ENCODE results near the gene ITGB5.
A peak's percentile ranks its signal among the peaks of the same experiment; 100 is the strongest.

The ITGB5 gene

DNA sequence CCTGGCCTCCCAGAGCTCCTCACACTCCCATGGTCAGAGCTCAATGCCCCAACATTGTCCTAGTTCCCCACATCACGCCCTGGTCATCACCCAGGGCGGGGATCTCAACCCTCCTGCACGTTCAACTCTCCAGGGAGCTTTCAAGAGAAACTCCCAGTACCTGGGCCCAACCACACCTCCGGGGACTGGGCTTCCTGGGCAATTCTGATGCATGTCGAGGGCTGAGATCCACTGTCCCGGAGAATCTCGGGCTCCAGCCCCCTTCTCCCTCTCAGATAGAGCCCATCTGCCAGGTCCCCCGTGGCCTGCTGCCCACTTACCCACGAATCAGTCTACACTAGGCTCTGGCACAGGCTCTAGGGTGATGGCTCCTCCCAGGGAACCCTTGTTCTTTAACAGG lies 117.7 kb downstream of the ITGB5 start:
- TF ChIP-seq, protein P1, sequence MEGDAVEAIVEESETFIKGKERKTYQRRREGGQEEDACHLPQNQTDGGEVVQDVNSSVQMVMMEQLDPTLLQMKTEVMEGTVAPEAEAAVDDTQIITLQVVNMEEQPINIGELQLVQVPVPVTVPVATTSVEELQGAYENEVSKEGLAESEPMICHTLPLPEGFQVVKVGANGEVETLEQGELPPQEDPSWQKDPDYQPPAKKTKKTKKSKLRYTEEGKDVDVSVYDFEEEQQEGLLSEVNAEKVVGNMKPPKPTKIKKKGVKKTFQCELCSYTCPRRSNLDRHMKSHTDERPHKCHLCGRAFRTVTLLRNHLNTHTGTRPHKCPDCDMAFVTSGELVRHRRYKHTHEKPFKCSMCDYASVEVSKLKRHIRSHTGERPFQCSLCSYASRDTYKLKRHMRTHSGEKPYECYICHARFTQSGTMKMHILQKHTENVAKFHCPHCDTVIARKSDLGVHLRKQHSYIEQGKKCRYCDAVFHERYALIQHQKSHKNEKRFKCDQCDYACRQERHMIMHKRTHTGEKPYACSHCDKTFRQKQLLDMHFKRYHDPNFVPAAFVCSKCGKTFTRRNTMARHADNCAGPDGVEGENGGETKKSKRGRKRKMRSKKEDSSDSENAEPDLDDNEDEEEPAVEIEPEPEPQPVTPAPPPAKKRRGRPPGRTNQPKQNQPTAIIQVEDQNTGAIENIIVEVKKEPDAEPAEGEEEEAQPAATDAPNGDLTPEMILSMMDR (IDR thresholded peaks at IDR 0.05): no peak
- no peak for TF ChIP-seq ZFX (IDR thresholded peaks at IDR 0.05; ENCODE audit: borderline replicate concordance)
- H3K27ac ChIP-seq: no peak overlapping the region

DNA sequence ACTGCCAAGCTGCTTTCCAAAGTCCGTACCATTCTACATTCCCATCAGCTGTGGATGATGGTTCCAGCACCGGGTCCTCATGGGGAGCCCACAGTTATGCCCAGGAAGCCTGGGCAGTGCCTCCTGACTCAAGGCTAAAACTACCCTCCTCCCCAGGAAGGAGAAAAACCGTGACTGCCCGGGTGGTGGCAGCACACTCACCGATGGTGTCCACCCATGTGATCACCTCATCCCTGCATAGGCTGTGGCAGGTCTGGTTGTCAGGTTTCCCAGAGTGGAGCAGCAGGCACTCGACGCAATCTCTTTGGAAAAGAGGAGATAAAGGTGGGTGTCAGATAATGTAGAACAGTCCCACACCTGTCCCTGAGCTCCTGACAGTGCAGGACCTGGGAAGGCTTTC lies 118.4 kb downstream of the ITGB5 start:
- no peak for TF ChIP-seq ZFX (IDR thresholded peaks at IDR 0.05; ENCODE audit: borderline replicate concordance)
- TF ChIP-seq, protein P1 (IDR thresholded peaks at IDR 0.05): peak; percentile 69
- no peak overlapping the region for H3K27ac ChIP-seq

DNA sequence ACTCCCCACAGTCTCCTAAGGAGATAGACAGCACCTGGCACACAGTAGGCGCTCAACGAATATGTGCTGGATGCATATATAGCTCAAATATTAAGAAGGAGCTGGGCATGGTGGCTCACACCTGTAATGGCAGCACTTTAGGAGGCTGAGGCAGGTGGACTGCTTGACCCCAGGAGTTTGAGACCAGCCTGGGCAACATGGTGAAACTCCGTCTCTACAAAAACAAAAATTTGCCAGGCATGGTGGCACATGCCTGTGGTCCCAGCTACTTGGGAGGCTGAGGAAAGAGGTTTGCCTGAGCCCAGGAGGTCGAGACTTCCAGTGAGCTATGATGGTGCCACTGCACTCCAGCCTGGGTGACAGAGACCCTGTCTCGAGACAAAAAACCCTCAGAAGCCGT lies 119.5 kb downstream of the ITGB5 start:
- no peak overlapping the region for H3K27ac ChIP-seq
- TF ChIP-seq, protein P1 (IDR thresholded peaks at IDR 0.05): no peak
- no peak for TF ChIP-seq ZFX (IDR thresholded peaks at IDR 0.05; ENCODE audit: borderline replicate concordance)

DNA sequence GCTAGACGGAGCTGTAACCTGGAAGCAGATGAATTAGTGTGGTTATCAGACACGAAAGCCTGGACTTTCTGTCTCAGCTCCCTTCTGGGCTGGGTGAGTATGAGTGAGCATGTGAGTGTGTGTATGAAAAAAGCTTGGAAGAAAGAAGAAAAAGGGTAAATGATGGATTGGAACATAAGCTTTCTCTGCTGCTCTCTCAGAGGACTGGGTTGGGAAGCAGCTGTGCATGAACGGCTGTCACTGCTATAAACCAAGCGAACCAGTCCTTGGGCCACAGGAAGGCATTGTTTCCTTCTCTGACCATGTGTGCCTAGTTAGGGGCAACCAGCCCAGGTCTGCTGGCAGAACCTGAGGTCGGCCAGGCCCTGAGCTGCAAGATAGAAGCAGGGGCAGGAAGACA lies 119.9 kb downstream of the ITGB5 start:
- TF ChIP-seq, protein P1 (IDR thresholded peaks at IDR 0.05): no peak
- TF ChIP-seq ZFX (IDR thresholded peaks at IDR 0.05; ENCODE audit: borderline replicate concordance): no peak
- no peak overlapping the region for H3K27ac ChIP-seq

DNA sequence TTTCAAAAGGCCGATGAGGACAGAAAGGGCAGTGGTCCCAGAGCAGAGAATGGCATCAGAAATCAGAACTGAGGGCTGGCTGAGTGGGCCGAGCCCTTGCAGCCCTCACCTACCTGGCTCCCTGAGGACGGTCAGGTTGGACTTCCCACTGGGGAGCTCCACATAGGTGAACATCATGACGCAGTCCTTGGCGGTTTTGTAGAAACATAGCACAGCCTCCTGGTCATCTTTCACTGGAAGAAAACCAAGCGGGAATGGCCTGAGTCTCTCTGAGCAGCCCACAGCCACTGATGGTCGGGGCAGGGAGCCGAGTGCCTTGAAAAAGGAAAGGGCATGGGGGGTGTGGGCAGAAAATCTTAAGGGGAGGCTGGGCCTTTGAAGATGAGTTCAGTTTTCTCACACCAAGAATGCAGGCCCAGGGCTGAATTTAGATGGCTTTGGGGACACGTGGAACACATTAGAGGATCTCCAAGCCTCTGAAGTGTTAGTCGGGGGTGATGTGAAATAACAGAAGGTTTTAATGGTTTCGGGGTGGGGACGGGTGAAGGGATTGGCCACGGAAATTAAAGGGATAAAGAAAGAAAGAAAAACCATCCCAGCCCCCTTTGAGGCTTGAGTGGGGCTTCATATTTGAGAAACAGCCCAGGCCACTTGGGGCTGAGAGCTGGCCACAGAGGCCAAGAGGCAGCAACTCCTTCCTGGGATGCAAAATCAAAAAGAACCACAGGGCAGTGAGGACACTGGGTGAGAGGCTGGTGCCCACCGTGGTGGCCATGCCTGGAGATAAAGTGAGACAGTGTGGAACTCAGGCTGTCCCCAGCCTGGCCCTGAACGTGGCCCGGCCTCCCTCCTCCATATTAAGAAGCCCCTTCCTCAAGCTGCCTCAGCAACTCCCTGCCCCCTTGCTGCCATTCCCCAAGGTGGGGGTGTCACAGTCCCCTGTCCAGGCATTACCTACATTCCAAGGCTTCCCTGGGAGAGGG lies 120.8 kb downstream of the ITGB5 start:
- H3K27ac ChIP-seq: no peak overlapping the region
- TF ChIP-seq ZFX (IDR thresholded peaks at IDR 0.05; ENCODE audit: borderline replicate concordance): no peak
- TF ChIP-seq, protein P1 (IDR thresholded peaks at IDR 0.05): no peak

DNA sequence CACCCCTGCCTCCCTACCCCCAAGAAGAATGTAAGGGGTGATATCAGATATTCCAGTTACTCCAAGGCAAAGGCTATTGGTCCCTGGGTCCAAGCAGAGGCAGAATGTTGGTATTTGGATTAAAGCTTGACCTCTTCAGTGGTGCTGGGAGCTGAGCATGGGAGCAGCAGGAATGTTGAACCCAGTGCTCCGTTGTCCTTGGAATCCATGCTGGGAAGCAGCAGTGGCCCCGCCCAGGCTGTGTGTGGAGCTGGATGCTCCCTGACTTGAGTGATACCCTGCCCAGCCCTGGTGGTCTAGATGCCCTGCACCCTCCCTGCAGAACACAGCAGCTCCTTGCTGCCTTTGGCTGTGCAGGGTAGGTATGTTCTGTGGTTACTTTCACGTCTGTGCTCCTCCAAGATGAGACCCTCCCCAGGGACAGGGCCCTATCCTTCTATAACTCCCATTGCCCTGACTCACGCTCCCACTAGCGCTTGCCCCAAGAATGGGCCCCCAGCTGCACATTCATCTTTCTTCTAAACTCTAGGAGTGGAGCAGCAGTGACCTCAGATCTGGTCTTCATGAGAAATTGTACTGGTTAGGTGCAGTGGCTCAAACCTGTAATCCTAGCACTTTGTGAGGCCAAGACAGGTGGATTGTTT lies 121.8 kb downstream of the ITGB5 start:
- no peak overlapping the region for H3K27ac ChIP-seq
- TF ChIP-seq, protein P1 (IDR thresholded peaks at IDR 0.05): no peak
- no peak for TF ChIP-seq ZFX (IDR thresholded peaks at IDR 0.05; ENCODE audit: borderline replicate concordance)

DNA sequence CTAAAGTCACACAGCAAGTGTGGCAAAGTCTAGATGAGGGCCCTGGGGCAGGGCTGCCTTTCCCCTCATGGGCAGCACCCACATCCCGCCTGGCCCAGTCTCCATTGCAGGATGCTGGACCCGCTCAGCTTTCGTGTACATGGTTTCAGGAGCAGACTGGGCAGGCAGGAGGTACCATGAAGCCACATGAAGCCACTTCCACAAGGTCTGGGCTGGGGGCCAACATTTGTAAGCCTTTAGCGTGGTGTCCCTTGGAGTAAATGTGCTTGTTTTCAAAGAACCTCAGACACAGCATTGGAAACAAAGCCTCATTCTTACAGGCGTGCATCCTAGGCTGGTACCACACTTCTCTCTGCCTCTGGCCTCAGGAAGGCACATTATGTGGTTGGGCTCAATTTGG lies 122.4 kb downstream of the ITGB5 start:
- no peak overlapping the region for H3K27ac ChIP-seq

More for the DNA sequence above, 122.4 kb downstream of the ITGB5 start:
- TF ChIP-seq, protein P1 (IDR thresholded peaks at IDR 0.05): no peak
- no peak for TF ChIP-seq ZFX (IDR thresholded peaks at IDR 0.05; ENCODE audit: borderline replicate concordance)
